Choroid plexus epithelial cell (primary cell): ENCODE results near the gene RREB1.

Experiments used
- DNase-seq: peaks from one replicate; pipeline ENCODE4 v3.0.0-alpha.2; 2010; ENCODE audit warnings: low read depth
- H3K4me3 ChIP-seq: 2 replicates; pipeline ENCODE4 v1.5.1; 2011; ENCODE audit warnings: low read depth, mild to moderate bottlenecking, control low read depth, low read length, moderate library complexity
- CTCF ChIP-seq: conservative IDR thresholded peaks from 2 replicates; pipeline ENCODE4 v1.5.1; 2011; ENCODE audit warnings: low read depth, mild to moderate bottlenecking, control low read depth, inconsistent platforms, low read length, moderate library complexity

Gene RREB1

DNA sequence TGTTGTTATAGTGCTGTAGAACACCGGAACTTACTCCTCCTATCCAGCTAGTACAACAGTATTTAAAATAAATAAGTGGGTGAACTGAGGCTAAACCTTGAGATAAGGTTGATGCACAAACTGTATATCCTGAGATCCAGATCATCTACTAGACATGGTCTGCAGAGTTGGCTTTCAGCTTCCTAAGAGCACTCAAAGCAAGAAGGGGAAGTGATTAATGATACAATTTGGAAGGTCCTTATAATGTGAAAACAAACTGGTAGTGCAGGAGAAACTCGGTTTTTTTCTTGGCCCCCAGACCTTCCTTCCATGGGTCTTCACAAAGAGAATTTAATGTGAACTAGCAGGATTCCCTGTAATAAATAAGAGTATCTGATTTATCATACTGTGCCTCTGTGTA, 27.4 kb upstream of the RREB1 start:
- no peak for DNase-seq
- TF ChIP-seq CTCF, result no peak
- H3K4me3 ChIP-seq, result no peak overlapping the region

DNA sequence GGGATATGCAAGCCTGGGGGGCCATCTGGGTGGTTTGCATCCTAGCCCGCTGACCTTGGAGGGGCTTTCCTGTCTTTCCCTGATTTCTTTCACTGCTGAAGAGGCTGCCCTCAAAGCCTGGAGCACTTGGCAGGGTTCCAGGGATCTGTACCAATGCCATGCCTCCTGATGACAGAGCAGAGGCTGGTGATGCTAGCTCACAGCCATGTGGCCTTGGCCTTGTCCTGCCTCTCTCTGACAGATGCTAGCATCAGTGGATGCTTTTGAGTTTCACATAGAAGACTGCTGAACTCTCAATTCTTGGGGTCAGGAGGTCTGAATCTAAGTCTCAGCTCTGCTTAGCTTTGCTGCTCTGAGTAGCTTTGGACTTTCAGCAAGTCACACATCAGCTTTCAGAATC, 21.9 kb upstream of the RREB1 start:
- no peak for DNase-seq
- no peak for TF ChIP-seq CTCF
- H3K4me3 ChIP-seq, result no peak overlapping the region

GRCh38 chr6:7086488-7086887, 21.3 kb upstream of the RREB1 start:
- peak; percentile 31 for DNase-seq
- H3K4me3 ChIP-seq, result peak overlapping the region; percentile 42

GRCh38 chr6:7087066-7087465, 20.7 kb upstream of the RREB1 start:
- DNase-seq, result peak; percentile 33
- peak overlapping the region; percentile 42 for H3K4me3 ChIP-seq
- peak; percentile 40 for TF ChIP-seq CTCF

More at GRCh38 chr6:7086488-7086887, 21.3 kb upstream of the RREB1 start:
- no peak for TF ChIP-seq CTCF

DNA sequence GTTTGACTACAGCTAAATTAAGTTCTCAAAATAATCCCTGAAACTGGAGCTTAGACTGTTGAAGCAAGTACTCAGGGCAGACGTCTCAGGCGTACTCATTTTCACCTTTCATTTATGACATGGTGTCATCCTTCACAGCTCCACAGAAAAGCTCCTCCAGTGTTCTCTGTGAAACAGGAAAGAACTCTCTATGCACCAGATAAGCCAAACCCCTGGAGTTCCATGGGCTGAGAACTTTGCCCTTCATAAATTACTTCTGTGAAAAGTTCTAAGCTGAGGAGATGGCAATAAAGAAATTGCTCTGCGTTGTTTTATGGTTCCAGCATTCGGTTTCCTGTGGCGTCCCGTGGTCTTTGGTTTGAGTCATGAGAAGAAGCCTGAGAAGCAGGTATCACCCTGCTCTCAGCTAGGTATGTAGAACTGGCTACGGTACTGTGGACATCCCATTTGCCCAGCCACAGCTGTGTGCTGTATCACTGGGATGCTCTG, 20.2 kb upstream of the RREB1 start:
- no peak overlapping the region for H3K4me3 ChIP-seq
- no peak for TF ChIP-seq CTCF
- no peak for DNase-seq

- H3K4me3 ChIP-seq, result no peak overlapping the region
- no peak for DNase-seq
- TF ChIP-seq CTCF, result no peak
Observed at GRCh38 chr6:7088076-7088742, 19.6 kb upstream of the RREB1 start.

GRCh38 chr6:7098993-7099392, 8.8 kb upstream of the RREB1 start:
- no peak overlapping the region for H3K4me3 ChIP-seq

More at GRCh38 chr6:7098993-7099392, 8.8 kb upstream of the RREB1 start:
- no peak for TF ChIP-seq CTCF
- DNase-seq, result no peak
